ENCODE data around the gene CCDC187.

The CCDC187 gene

DNA sequence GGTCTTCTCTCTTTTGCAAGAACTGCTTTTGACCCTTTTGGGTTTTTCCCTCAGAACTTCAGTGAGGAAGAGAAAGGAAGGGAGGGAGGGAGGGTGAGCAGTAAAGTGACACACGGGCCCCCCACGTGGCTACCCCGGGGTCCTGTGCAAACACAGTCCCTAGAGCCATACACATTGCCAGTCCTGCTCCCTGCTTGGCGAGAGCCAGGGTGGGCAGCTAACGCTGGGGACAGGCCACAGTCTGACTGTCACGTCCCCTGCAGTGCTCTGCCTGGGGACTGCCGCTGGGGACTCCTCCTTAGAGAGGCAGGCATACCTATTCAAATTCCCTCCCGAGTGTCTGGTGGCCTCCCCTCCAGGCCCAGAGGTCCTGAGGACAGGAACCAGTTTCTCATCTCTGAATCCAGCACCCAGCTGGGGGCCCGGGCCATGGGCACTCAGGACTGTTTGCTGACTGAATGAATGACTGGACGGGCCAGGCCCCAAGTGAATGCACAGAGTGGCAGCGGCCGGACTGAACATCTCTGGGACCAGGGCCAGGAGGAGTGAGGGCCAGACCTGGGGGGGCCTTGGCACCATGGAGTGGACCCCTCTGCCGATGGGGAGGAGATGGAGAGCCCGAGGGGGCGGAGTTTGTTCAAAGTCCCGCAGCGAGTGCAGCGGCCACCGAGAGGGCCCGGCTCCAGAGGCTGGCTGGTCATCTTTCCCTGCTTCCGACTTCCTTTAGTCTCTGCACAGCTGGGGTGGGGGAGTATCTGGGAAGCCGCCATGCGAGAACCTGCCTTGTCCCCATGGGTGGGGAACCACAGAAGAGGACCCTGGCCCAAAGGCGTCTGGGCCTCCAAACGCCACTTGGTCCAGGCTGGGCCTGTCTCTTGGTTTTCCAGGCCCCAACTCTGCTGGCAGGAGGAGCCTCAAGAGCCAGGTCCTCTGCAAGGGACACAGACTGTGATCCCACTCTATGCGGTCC is 5.8 kb downstream of the CCDC187 start:
- DNase-seq (ENCODE audit: low read depth in 2 of 2): no peak

DNA sequence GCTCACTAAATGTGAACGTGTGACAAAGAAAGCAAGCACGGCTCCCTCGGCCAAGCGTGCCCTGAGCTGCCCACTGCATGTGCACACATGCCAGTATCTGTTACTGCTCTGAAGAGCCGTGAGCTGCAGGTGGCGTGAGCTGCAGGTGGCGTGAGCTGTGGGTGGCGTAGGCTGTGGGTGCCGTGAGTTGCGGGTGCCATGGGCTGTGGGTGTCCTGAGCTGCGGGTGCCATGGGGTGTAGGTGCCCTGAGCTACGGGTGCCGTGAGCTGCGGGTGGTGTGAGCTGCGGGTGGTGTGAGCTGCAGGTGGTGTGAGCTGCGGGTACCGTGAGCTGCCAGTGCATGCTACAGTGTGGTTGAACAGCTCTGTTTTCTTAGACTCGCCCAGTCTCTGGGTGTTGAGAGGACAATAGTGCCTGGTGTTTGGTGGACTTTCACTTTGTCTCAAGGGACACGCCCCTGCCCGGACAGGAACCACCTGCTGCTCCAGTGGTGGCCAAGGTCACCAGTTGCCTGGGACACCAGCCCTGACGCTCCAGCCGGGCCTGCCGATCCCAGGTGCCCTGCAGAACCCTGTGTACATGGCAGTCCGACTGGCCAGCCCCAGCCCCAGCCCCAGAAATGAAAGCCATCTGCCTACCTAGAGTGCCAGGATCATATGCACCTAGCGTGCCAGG is 6.7 kb downstream of the CCDC187 start:
- no peak for DNase-seq (ENCODE audit: low read depth in 2 of 2)

DNA sequence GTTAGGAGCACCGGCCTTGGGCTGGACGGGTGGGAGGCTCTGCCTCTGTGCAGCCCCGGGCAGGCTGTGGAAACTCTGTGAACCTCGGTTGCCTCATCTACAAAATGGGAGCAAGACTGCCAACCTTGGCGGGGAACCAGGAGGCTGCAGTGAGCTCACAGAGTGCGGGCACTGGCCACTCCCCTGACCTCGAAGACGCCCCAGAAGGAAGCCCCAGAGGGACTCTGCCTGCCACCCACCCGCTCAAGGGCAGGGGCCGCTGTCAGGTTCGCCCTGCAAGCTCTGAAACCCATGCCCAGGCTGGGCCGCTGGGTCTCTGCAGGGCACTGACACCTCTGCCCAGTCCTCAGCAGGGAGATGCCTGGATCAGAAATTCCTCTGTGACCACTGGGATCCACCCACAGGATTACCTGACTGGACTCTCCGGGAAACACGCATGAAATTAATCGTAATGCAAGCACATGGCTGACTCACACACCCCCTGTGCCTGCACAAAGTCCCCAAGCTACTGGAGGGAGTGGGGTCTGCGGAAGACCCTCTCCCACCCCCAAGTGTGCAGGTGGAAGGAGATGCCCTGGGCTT is 7.4 kb downstream of the CCDC187 start:
- no peak for DNase-seq (ENCODE audit: low read depth in 2 of 2)

DNA sequence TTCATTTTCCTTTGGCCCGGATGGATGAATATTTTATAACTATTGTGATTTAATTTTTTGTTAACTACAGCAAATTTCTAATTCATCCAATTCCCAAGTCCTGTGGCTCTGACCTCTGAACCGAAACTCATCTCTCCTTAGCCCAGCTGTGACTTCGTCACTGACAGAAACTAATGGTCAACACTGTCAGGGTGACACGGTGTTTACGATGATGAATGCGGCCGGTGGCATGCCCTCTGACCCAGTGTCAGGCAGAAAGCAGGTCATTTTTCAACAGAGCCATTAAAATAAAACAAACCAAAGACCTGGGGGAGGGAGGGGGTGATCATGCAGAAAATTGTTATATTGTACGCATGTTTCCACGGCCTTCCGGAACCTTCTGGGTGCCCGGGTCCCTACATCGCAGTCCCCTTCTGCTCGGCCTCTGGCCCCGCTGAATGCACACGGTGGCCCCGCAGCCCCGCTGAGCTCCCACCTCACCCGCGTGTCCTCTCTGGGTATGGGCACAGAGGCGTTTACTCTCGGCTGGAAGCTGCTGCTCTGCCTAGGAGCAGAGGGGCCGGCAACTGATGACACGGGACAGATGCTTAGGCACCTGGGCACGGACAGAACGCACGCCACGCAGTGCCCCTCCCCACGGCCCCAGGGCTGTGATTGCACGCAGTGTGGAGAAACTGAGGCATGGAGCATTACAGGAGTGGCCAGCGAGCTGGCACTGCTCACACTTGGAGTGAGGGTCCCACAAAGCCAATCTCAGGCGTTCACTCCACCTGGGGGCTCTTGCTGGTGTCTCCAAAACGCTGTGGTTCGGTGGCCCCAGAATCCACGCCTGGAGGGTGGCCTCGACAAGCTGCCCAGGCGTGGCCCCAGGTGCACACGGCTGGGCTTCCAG is 8.1 kb downstream of the CCDC187 start:
- DNase-seq (ENCODE audit: low read depth in 2 of 2): no peak

DNA sequence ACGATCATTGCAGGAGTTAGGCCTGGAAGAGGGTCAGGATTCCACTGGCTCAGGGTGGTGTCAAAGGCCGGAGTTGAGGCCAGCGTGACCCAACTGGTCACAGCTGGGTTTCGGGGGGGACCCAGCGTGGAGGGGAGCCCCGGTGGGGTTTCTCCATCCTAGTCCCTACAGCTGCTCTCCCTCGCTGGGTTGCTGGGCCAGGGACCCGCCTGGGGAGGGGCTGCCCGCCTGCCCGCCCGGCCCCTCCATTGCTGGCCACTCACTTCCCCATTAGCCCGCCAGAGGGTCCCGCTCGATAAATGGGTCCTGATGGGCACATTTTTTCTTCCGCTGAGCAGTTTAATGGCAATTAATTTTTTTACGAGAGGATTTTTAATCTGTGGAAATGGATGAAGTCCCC is 8.8 kb downstream of the CCDC187 start:
- no peak for DNase-seq (ENCODE audit: low read depth in 2 of 2)

GRCh38 chr9:136294437-136294836 is 9.5 kb downstream of the CCDC187 start:
- DNase-seq (ENCODE audit: low read depth in 2 of 2): no peak

GRCh38 chr9:136293476-136294077 is 10.3 kb downstream of the CCDC187 start:
- no peak for DNase-seq (ENCODE audit: low read depth in 2 of 2)

GRCh38 chr9:136292591-136293448 is 11.1 kb downstream of the CCDC187 start:
- no peak for DNase-seq (ENCODE audit: low read depth in 2 of 2)

GRCh38 chr9:136292026-136292538 is 11.8 kb downstream of the CCDC187 start:
- no peak for DNase-seq (ENCODE audit: low read depth in 2 of 2)

DNA sequence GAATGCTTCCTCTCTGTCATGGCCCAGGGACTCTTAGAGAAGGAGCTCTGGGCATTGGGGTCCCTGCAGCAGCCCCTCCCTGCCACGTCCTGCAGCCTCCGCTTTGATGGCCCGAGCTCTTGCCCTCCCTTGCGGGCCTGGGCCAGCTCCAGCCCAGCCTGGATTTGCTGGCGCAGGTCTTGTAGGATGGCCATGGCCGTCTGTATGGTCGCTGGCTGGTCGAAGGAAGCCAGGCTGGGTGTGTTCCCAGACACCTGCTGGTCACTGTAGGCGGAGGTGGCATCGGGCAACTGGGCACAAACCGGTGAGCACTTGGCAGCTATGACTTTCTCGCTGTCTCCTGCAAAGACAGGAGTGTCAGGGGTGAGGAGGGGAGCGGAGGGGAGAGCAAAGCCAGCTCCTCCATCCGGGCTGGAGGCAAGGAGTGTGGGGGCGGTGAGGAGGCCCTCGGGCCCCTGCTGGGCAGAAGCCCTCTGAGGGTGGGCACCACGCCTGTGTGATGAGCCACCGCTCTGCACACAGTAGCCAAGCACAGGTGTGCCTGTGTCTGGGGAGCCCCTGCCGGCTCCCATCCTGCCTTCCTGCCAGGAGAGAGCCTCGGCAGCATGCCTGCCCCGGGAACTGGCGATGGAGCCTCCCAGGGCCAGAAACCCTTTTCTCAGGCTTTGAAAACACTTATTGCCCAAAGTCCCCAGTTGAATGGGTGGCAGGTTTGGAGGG is 12.4 kb downstream of the CCDC187 start:
- no peak for DNase-seq (ENCODE audit: low read depth in 2 of 2)

DNA sequence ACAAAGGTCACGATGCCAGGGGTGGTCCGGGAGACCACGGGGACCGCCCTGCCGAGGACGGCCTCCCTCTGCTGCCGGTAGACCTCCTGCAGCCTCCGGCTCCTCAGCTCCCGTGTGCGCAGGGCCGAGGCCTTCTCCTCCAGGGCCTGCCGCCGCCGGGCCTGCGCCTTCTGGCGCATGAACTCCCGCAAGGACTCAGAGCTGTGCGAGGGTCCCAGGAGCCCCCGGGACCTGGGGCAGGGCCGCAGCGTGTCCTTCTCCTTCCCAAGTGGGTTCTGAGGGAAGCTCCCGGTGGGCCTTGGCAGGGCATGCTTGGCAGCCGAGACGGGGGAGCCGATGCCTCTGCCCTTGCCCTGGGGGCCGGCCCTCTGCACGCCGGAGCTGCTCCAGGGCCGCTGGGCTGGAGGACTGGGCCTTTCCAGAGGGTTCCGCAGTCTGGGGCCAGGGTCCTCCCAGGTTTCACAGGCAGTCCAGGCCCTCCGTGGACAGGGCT is 13.3 kb downstream of the CCDC187 start:
- no peak for DNase-seq (ENCODE audit: low read depth in 2 of 2)

- DNase-seq (ENCODE audit: low read depth in 2 of 2): no peak
Observed at GRCh38 chr9:136289651-136290507, 14.0 kb downstream of the CCDC187 start.

DNA sequence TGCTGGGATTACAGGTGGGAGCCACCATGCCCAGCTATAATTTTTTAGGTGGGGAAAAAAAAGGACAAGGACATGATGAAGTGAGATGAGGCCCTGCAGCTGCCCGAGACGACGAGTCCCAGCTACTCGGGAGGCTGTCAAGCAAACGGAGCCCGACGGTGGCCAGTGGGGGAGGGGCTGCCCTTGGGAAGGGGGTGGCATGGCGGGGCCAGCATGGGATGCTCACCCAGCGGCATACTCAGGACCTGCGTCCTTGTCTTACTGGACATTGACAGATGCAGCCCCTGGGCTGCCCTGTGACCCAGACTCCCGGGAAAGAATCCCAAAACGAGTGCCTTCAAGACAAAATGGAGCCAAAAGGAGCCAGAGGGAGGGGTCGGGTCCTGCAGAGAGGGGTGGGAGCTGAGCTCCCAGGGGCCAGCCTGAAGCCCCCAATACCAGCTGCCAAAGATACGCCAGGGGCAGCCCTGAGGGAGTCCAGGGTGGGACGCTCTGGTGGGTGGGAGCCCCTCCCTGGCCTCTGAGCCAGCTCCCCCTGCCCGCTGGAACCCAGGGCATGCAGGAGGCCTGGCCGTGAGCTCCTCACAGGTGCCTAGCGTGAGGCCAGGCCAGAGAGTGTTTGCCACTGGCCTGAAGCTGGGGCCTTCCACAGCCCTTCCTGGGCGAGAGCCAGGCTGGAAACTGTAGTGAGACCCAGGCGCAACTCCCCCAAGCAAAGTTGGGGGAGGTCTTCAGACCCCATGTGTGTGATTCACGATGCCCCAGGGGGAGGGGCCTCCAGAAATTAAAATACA is 15.7 kb downstream of the CCDC187 start:
- no peak for DNase-seq (ENCODE audit: low read depth in 2 of 2)

GRCh38 chr9:136286987-136287379 is 16.9 kb downstream of the CCDC187 start:
- DNase-seq (ENCODE audit: low read depth in 2 of 2): no peak

GRCh38 chr9:136286359-136286986 is 17.4 kb downstream of the CCDC187 start:
- DNase-seq (ENCODE audit: low read depth in 2 of 2): no peak

DNA sequence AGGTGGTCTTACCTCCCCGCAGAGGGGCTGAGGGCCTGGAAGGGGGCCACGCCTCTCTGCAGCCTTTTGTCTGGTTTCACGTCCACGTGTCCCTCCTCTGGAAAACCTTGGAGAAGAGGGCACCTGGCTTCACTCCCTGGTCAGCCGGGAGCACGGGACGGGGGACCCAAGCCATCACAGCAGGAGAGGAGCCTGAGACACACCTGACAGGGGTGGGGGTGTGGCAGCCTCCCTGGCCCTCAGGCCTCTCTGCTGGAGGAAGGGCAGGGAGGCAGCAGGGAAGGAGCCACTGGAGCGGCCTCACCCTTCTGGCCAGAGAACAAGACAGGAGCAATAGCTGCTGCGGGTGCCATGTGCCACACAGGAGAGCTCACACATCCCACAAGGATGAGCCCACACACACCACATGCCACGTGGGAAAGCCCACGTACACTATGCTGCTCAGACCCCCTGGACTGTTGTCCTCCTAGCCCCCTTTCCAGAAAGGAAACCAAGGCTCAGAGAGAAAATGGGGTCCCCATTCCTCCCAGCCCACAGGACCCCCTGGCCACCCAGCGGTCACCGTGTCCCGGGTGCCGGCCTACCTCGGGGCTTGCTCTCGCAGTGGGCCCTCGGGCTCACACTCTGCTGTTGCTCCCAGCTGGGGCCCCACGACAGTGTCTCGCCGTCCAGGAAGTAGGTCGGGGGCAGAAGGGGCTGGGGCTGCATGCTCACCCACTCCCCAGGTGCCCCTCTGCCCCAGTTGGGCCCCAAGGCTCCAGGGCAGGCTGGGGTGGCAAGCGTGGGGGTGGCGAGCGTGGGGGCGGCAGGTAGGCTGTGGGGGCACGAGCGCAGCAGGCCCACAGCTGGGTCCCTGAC is 18.2 kb downstream of the CCDC187 start:
- DNase-seq (ENCODE audit: low read depth in 2 of 2): no peak

Measured in stimulated activated CD4-positive, alpha-beta T cell treated with anti-CD3 and anti-CD28 coated beads, Interleukin-15, amount 100 ng/mL, for 48 hours (primary cell).